Keratinocyte (primary cell): ENCODE measurements around the gene ATP7B. TPM values are rescaled to one million over a fixed set of nuclear protein-coding genes. Genes with fewer than 3 reads are reported as not detected.

Experiments
- DNase-seq: peaks from one replicate; pipeline ENCODE4 v3.0.0-alpha.2; 2011; ENCODE audit warnings: low read depth, missing footprints, low spot score
- FAIRE-seq: peaks from 2 replicates; lab custom pipeline; 2011; peaks lifted over from hg19 to GRCh38; lab: Jason Lieb, UNC
- H2AFZ ChIP-seq: 2 replicates; pipeline ENCODE4 v1.6.0; 2012; ENCODE audit warnings: low read length, control low read depth, inconsistent platforms; ENCODE audit not compliant: control insufficient read depth
- H3K27ac ChIP-seq: 2 replicates; pipeline ENCODE4 v1.5.1; 2011; ENCODE audit warnings: low read length; ENCODE audit not compliant: control insufficient read depth, insufficient read depth
- H3K27me3 ChIP-seq: 3 replicates; pipeline ENCODE4 v1.6.0; 2011; ENCODE audit warnings: low read length; ENCODE audit not compliant: control insufficient read depth, insufficient read depth; ENCODE audit errors: extremely low read depth
- H3K36me3 ChIP-seq, 2 experiments: 2 replicates in 1 of 2; 3 replicates in 1 of 2; pipeline ENCODE4 v1.5.1; 2011; ENCODE audit warnings: low read length in 2 of 2, mild to moderate bottlenecking in 1 of 2; ENCODE audit not compliant: control insufficient read depth in 2 of 2, insufficient read depth in 2 of 2; ENCODE audit errors: extremely low read depth in 1 of 2
- H3K4me1 ChIP-seq: 3 replicates; pipeline ENCODE4 v1.5.1; 2011; ENCODE audit warnings: low read length; ENCODE audit not compliant: control insufficient read depth, insufficient read depth; ENCODE audit errors: extremely low read depth
- H3K4me2 ChIP-seq: 3 replicates; pipeline ENCODE4 v1.6.0; 2011; ENCODE audit warnings: low read depth, low read length; ENCODE audit not compliant: control insufficient read depth, insufficient read depth; ENCODE audit errors: extremely low read depth
- H3K4me3 ChIP-seq, 3 experiments: fragments of 200-600 bp in 1 of 3; sonication (generic) in 1 of 3; 2 replicates in 2 of 3; 3 replicates in 1 of 3; pipeline ENCODE4 v1.5.1; 2011 to 2016; ENCODE audit warnings: low read length in 3 of 3, mild to moderate bottlenecking in 3 of 3, control low read depth in 2 of 3, inconsistent platforms in 1 of 3, low read depth in 1 of 3, mixed read lengths in 1 of 3, mixed run types in 1 of 3, moderate library complexity in 1 of 3; ENCODE audit not compliant: control insufficient read depth in 2 of 3, insufficient read depth in 2 of 3; ENCODE audit errors: extremely low read depth in 1 of 3
- H3K79me2 ChIP-seq: 2 replicates; pipeline ENCODE4 v1.6.0; 2012; ENCODE audit warnings: low read length; ENCODE audit not compliant: control insufficient read depth, insufficient read depth
- H3K9ac ChIP-seq: 3 replicates; pipeline ENCODE4 v1.6.0; 2011; ENCODE audit warnings: low read length; ENCODE audit not compliant: control insufficient read depth, insufficient read depth; ENCODE audit errors: extremely low read depth
- H3K9me1 ChIP-seq: 3 replicates; pipeline ENCODE4 v1.6.0; 2011; ENCODE audit warnings: low read length; ENCODE audit not compliant: control insufficient read depth, insufficient read depth; ENCODE audit errors: extremely low read depth
- H3K9me3 ChIP-seq: 2 replicates; pipeline ENCODE4 v1.5.1; 2012; ENCODE audit warnings: low read depth, low read length; ENCODE audit not compliant: control insufficient read depth
- H4K20me1 ChIP-seq: 3 replicates; pipeline ENCODE4 v1.6.0; 2011; ENCODE audit warnings: low read length; ENCODE audit not compliant: control insufficient read depth, insufficient read depth; ENCODE audit errors: extremely low read depth
- CTCF ChIP-seq, 3 experiments: IDR thresholded peaks in 1 of 3; conservative IDR thresholded peaks in 1 of 3; optimal IDR thresholded peaks in 1 of 3; 2 replicates in 2 of 3; 3 replicates in 1 of 3; pipeline versions ENCODE3 to v1.5.1; 2011; ENCODE audit warnings: low read length in 3 of 3, mild to moderate bottlenecking in 3 of 3, moderate library complexity in 2 of 3, control low read depth in 1 of 3, inconsistent platforms in 1 of 3; ENCODE audit not compliant: insufficient read depth in 2 of 3; ENCODE audit errors: extremely low read depth in 1 of 3
- EZH2 ChIP-seq: IDR thresholded peaks from one replicate; pipeline ENCODE4 v1.6.1; 2012; ENCODE audit warnings: inconsistent platforms, mild to moderate bottlenecking, low read length, moderate library complexity
- dilution Hi-C: fragments of 300-500 bp; cut with MboI; formaldehyde crosslinking; loops from one replicate; pipeline ENCODE4 v1.7.0; 2020; ENCODE audit warnings: low sequenced_read_pairs; ENCODE audit not compliant: extremely low pct_ligation_motif_present
- polyA plus RNA-seq, 5 experiments: library from polyadenylated mRNA; depleted of rRNA in 3 of 5; stranded (reverse) in 3 of 5; stranded (forward) in 1 of 5; unstranded in 1 of 5; fragments of >200 nt; gene quantifications; 1 replicate in 1 of 5; 2 replicates in 3 of 5; 3 replicates in 1 of 5; pipeline versions ENCODE4 v1.2.1 to v1.2.3, GENCODE V29; 2011 to 2012; ENCODE audit warnings: missing spikeins in 2 of 5, low read depth in 1 of 5, low replicate concordance in 1 of 5

Gene ATP7B
- polyA plus RNA-seq, 1 donor (not counting 4 experiments of a cell fraction or from before 2014, with no cell fraction given): 5.2 TPM

- no peak for DNase-seq
- H3K27me3 ChIP-seq: peaks cover 5% of the 10 kb centered on the region
- H3K9ac ChIP-seq: no peak overlapping the region
- no peaks in the 10 kb centered on the region for H4K20me1 ChIP-seq
- H3K79me2 ChIP-seq: no peaks in the 10 kb centered on the region
- H3K9me1 ChIP-seq: no peaks in the 10 kb centered on the region
- dilution Hi-C loops: no loop called here
- no peak overlapping the region for H3K4me2 ChIP-seq
- no peak overlapping the region for H2AFZ ChIP-seq
- no peaks in the 10 kb centered on the region for H3K4me1 ChIP-seq
- no peak overlapping the region for H3K27ac ChIP-seq
- no peak for FAIRE-seq
- H3K9me3 ChIP-seq: no peaks in the 10 kb centered on the region
- no peak for TF ChIP-seq EZH2
- TF ChIP-seq CTCF (optimal IDR thresholded peaks at IDR 0.05 in 1 of 3, IDR thresholded peaks at IDR 0.05 in 1 of 3, conservative IDR thresholded peaks at IDR 0.05 in 1 of 3; ENCODE audit: extremely low read depth in 1 of 3, insufficient read depth in 2 of 3, low read length in 3 of 3): no peak
- H3K4me3 ChIP-seq: no peak overlapping the region
- H3K36me3 ChIP-seq: no peaks in the 10 kb centered on the region
Observed at GRCh38 chr13:51920786-51921185, 90.5 kb downstream of the ATP7B start.

GRCh38 chr13:51920267-51920666 is 91.0 kb downstream of the ATP7B start:
- TF ChIP-seq EZH2 (no peak), CTCF (optimal IDR thresholded peaks at IDR 0.05 in 1 of 3, IDR thresholded peaks at IDR 0.05 in 1 of 3, conservative IDR thresholded peaks at IDR 0.05 in 1 of 3; ENCODE audit: extremely low read depth in 1 of 3, insufficient read depth in 2 of 3, low read length in 3 of 3) (no peak)
- H3K4me3 ChIP-seq: no peak overlapping the region

More at GRCh38 chr13:51920267-51920666, 91.0 kb downstream of the ATP7B start:
- Histone ChIP-seq H3K9me1 (no peaks in the 10 kb centered on the region), H3K36me3 (no peaks in the 10 kb centered on the region), H3K27me3 (peaks cover 5% of the 10 kb centered on the region), H3K4me2 (no peak overlapping the region), H3K4me1 (no peaks in the 10 kb centered on the region), H4K20me1 (no peaks in the 10 kb centered on the region), H2AFZ (no peak overlapping the region), H3K27ac (no peak overlapping the region), H3K9me3 (no peaks in the 10 kb centered on the region), H3K9ac (no peak overlapping the region), H3K79me2 (no peaks in the 10 kb centered on the region)
- dilution Hi-C loops: no loop called here
- FAIRE-seq (no peak), DNase-seq (no peak)
